SU-DHL-6 (cell line): Measurements from ENCODE around the gene PPP2R2C.

Source experiments
- H2AFZ ChIP-seq: fragments of 200-600 bp; sonication (generic); 2 replicates; pipeline ENCODE4 v1.6.1; 2014; ENCODE audit warnings: low read depth, mild to moderate bottlenecking, moderate library complexity, mixed read lengths, antibody characterized with exemption, low read length; ENCODE audit not compliant: severe bottlenecking
- H3F3A ChIP-seq: fragments of 200-600 bp; shearing (Covaris generic); 2 replicates; pipeline ENCODE4 v1.6.0; 2016; ENCODE audit warnings: antibody characterized with exemption, mild to moderate bottlenecking; ENCODE audit not compliant: insufficient read depth
- H3K27ac ChIP-seq: fragments of 200-600 bp; sonication (generic); 2 replicates; pipeline ENCODE4 v1.5.1; 2016; ENCODE audit warnings: low read depth, mild to moderate bottlenecking, low read length, moderate library complexity, mixed read lengths
- H3K27me3 ChIP-seq: fragments of 200-600 bp; sonication (generic), shearing (Covaris generic); 2 replicates; pipeline ENCODE4 v1.6.0; 2014; ENCODE audit warnings: mild to moderate bottlenecking, low read length
- H3K36me3 ChIP-seq: fragments of 200-600 bp; sonication (generic); 2 replicates; pipeline ENCODE4 v1.6.1; 2014; ENCODE audit warnings: mild to moderate bottlenecking, low read length, mixed read lengths
- H3K4me2 ChIP-seq: fragments of 300-600, 200-600 bp; shearing (Covaris generic), sonication (generic); 2 replicates; pipeline ENCODE4 v1.6.0; 2014; ENCODE audit warnings: low read length, low read depth, mild to moderate bottlenecking; ENCODE audit not compliant: poor library complexity, severe bottlenecking
- H3K4me3 ChIP-seq: fragments of 200-600 bp; sonication (generic); 2 replicates; pipeline ENCODE4 v1.5.1; 2014; ENCODE audit warnings: antibody characterized with exemption, low read length, mild to moderate bottlenecking, mixed read lengths; ENCODE audit not compliant: insufficient read depth, poor library complexity, severe bottlenecking
- H3K79me2 ChIP-seq: fragments of 200-600 bp; sonication (generic); 2 replicates; pipeline ENCODE4 v1.6.1; 2014; ENCODE audit warnings: mild to moderate bottlenecking, low read length, moderate library complexity; ENCODE audit not compliant: insufficient read depth
- H3K9ac ChIP-seq: fragments of 200-600 bp; sonication (generic); 2 replicates; pipeline ENCODE4 v1.7.0; 2014; ENCODE audit warnings: mild to moderate bottlenecking, low read length
- H3K9me2 ChIP-seq: fragments of 200-600 bp; sonication (generic); replicated peaks from 2 replicates; pipeline ENCODE4 v1.6.1; 2014; ENCODE audit warnings: low read length; ENCODE audit not compliant: insufficient read depth
- H3K9me3 ChIP-seq: fragments of 200-600 bp; sonication (generic); 2 replicates; pipeline ENCODE4 v1.6.1; 2014; ENCODE audit warnings: low read length, mixed read lengths; ENCODE audit not compliant: insufficient read depth
- H4K20me1 ChIP-seq: fragments of 200-600 bp; sonication (generic); 2 replicates; pipeline ENCODE4 v1.6.1; 2014; ENCODE audit warnings: low read depth, mild to moderate bottlenecking, antibody characterized with exemption, low read length, moderate library complexity, mixed read lengths
- EZH2phosphoT487 ChIP-seq: fragments of 200-600 bp; sonication (generic), shearing (Covaris generic); conservative IDR thresholded peaks from 2 replicates; pipeline ENCODE4 v1.6.1; 2018; ENCODE audit warnings: mild to moderate bottlenecking, antibody characterized with exemption, low read length, moderate library complexity, mixed read lengths
- TF ChIP-seq, protein P1 (sequence below): fragments of 200-600 bp; sonication (generic); IDR thresholded peaks from one replicate; pipeline ENCODE4 v1.5.1; 2017; ENCODE audit warnings: antibody characterized with exemption, mild to moderate bottlenecking, low read length, moderate library complexity; ENCODE audit not compliant: insufficient read depth, poor library complexity, severe bottlenecking

Gene PPP2R2C

DNA sequence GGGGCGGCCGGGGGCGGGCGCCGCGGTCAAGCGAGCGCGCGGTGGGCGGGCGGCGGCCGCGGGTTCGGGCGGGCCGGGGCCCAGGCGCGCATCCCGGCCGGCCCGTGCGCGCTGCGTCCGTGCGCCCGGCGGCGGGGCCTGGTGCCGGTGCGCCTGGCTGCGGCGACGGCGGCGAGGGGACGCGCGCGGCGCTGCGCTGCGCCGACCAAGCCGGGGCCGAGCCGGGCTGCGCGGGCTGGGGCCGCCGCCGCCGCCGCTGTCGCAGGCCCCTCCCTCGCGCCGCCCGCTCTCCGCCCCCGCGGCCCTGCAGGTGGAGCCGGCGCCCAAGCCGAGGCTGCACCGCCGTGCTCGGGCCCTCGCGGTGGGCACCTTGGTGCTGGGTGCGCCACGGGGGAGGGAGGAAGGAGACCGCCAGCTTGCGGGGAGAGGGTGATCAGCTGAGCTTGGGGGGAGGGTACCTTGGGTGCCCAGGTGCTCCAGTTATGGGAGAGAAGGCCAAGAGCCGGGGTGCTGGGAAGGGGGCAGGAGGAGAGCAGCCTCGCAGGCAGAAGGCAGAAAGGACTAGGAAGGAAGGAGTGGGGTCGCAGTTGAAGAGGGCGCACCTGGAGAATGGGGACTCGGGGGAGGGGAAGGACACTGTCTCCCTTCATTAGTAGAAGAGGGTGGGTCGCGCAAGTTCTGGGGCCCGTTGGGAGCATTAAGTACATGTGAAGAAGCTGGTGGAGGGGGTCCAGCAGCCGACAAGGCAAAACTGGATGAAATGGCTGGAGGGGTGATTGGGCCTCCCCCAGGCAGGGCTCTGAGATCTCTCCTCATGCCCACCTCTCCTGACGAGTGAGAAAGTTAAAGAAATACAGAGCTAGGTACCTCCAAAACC is at the start of gene PPP2R2C:
Gene PPP2R2C, minus strand, starts transcription at position 228 of the 877 bp plus-strand sequence. CDS start 385 bp downstream, outside the sequence.
- Histone ChIP-seq H3K27me3 (no peaks in the 10 kb centered on the region), H3F3A (no peaks in the 10 kb centered on the region), H3K4me2 (no peak within 1 kb of the TSS), H3K27ac (no peak within 1 kb of the TSS), H3K4me3 (no peak within 1 kb of the TSS), H3K36me3 (no peaks in the 10 kb centered on the region), H4K20me1 (no peaks in the 10 kb centered on the region), H3K9me3 (no peaks in the 10 kb centered on the region), H2AFZ (no peak within 1 kb of the TSS), H3K9me2 (no peaks in the 10 kb centered on the region), H3K9ac (no peak within 1 kb of the TSS), H3K79me2 (no peaks in the 10 kb centered on the region)
- no peak for TF ChIP-seq EZH2phosphoT487
- TF ChIP-seq, protein P1, sequence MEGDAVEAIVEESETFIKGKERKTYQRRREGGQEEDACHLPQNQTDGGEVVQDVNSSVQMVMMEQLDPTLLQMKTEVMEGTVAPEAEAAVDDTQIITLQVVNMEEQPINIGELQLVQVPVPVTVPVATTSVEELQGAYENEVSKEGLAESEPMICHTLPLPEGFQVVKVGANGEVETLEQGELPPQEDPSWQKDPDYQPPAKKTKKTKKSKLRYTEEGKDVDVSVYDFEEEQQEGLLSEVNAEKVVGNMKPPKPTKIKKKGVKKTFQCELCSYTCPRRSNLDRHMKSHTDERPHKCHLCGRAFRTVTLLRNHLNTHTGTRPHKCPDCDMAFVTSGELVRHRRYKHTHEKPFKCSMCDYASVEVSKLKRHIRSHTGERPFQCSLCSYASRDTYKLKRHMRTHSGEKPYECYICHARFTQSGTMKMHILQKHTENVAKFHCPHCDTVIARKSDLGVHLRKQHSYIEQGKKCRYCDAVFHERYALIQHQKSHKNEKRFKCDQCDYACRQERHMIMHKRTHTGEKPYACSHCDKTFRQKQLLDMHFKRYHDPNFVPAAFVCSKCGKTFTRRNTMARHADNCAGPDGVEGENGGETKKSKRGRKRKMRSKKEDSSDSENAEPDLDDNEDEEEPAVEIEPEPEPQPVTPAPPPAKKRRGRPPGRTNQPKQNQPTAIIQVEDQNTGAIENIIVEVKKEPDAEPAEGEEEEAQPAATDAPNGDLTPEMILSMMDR: no peak

DNA sequence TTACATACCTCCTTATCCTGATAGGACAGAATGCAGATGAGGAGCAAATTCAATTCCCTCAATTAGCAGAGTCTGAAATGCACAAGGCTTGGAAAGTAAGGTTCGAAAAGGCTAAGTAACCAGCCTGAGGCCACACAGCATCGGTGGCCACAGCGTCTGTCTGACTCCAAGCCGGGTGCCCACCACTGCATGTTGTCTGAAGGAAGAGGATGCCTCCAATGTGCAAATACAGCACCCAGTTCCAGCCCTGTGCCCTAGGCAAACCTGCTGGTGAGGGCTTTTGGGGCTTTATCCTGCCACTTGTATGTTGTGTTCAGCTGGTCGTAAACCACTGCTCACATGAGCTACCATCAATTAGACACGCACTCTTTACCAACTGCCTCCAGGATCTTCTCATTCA is 48.6 kb upstream of the PPP2R2C start:
- TF ChIP-seq, protein P1: no peak
- TF ChIP-seq EZH2phosphoT487: no peak
- Histone ChIP-seq H3K9me3 (no peaks in the 10 kb centered on the region), H3K27me3 (no peaks in the 10 kb centered on the region), H4K20me1 (no peaks in the 10 kb centered on the region), H3K36me3 (no peaks in the 10 kb centered on the region), H3F3A (no peaks in the 10 kb centered on the region), H3K4me3 (no peak overlapping the region), H3K9ac (no peak overlapping the region), H3K4me2 (no peak overlapping the region), H3K79me2 (no peaks in the 10 kb centered on the region), H3K27ac (no peak overlapping the region), H3K9me2 (no peaks in the 10 kb centered on the region), H2AFZ (no peak overlapping the region)

DNA sequence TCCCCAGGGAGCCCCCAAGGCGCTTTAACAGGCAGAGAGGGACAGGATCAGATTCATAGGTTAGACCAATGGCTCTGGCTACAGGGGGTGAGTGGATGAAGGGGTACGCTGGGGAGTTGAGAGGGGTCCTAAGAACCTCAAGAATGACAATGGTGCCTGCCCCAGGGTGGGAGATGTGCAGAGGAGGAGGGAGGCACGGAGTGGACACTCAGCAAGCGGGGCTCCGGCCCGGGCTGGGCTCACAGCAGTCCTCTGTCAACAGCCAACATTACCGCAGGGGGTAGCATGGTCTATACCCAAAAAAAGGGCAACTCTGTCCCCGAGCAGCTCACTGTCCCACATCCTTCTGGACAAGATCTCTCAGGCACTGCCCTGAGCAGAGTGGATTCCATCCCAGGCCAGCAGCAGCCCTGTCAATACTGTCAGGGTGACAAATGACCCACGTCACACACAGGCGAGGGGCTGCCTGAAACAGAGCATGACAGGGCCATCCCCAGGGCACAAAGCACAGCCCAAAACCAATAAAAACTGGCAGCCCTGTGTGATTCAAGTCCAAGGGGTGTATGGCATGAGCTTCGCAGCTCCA is 47.7 kb upstream of the PPP2R2C start:
- no peak overlapping the region for H3K4me2 ChIP-seq
- H3K27me3 ChIP-seq: no peaks in the 10 kb centered on the region
- no peaks in the 10 kb centered on the region for H3K79me2 ChIP-seq
- no peak overlapping the region for H3K9ac ChIP-seq
- no peaks in the 10 kb centered on the region for H3K9me2 ChIP-seq
- no peak overlapping the region for H3K4me3 ChIP-seq
- no peaks in the 10 kb centered on the region for H3K36me3 ChIP-seq
- H3K9me3 ChIP-seq: no peaks in the 10 kb centered on the region
- H3K27ac ChIP-seq: no peak overlapping the region
- H4K20me1 ChIP-seq: no peaks in the 10 kb centered on the region
- no peaks in the 10 kb centered on the region for H3F3A ChIP-seq
- H2AFZ ChIP-seq: no peak overlapping the region
- no peak for TF ChIP-seq EZH2phosphoT487

DNA sequence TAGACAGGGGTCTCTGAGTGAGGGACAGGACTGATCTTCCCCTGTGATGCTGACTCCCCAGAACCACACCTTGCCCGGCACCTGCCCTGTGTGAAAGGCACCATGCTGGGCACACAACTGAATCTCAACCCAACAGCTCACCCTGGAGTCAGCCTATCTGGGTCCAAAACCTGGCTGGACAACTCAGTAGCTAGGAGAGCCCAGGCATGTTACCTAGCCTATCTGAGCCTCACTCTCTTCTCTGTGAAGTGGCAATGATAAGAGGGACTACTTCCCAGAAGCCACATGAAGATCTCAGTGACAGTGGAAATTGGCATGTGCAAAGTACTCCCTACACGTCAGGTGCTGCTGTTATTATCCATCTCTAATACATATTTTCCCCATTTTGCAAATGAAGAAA is 44.8 kb upstream of the PPP2R2C start:
- no peaks in the 10 kb centered on the region for H3K79me2 ChIP-seq
- H3K27ac ChIP-seq: no peak overlapping the region
- no peaks in the 10 kb centered on the region for H3K9me3 ChIP-seq
- H3K4me2 ChIP-seq: no peak overlapping the region
- H3F3A ChIP-seq: no peaks in the 10 kb centered on the region
- no peak overlapping the region for H2AFZ ChIP-seq
- TF ChIP-seq EZH2phosphoT487: no peak
- TF ChIP-seq, protein P1: no peak
- H3K4me3 ChIP-seq: no peak overlapping the region
- H3K9ac ChIP-seq: no peak overlapping the region
- H3K36me3 ChIP-seq: no peaks in the 10 kb centered on the region
- no peaks in the 10 kb centered on the region for H3K27me3 ChIP-seq
- H4K20me1 ChIP-seq: no peaks in the 10 kb centered on the region
- H3K9me2 ChIP-seq: no peaks in the 10 kb centered on the region
